ENCODE results near the gene NACC2. TPM values are rescaled to one million over a fixed set of nuclear protein-coding genes. Genes with fewer than 3 reads are reported as not detected.

The NACC2 gene
- total RNA-seq, 1 donor from 2014 or later: 34.0 TPM

GRCh38 chr9:136105398-136106135 is 10.5 kb upstream of the NACC2 start:
- H3K9me3 Mint-ChIP-seq (ENCODE audit: unreplicated experiment): no peaks in the 10 kb centered on the region
- H2AFZ ChIP-seq (ENCODE audit: low read depth, low read length): no peak overlapping the region
- no peaks in the 10 kb centered on the region for H3K36me3 Mint-ChIP-seq (ENCODE audit: low read depth, unreplicated experiment)
- TF ChIP-seq CTCF (IDR thresholded peaks at IDR 0.05; ENCODE audit: insufficient read depth, low read depth, low read length) (no peak), EZH2 (IDR thresholded peaks at IDR 0.05; ENCODE audit: insufficient read depth, low read length) (no peak)
- peaks cover 2% of the 10 kb centered on the region for H3K27me3 Mint-ChIP-seq (ENCODE audit: low read depth, unreplicated experiment)
- no peak overlapping the region for H3K9ac ChIP-seq (ENCODE audit: low read length)
- H3K4me3 ChIP-seq (ENCODE audit: insufficient read depth, low read depth, low read length): no peak overlapping the region
- DNase-seq (ENCODE audit: low read depth) (no peak), FAIRE-seq (no peak)
- H3K27me3 ChIP-seq (ENCODE audit: insufficient read depth, low read length): no peaks in the 10 kb centered on the region
- H3K4me1 Mint-ChIP-seq (ENCODE audit: low read depth, unreplicated experiment): peaks cover 17% of the 10 kb centered on the region
- no peak overlapping the region for H3K4me3 Mint-ChIP-seq (ENCODE audit: unreplicated experiment)
- H3K9me3 ChIP-seq (ENCODE audit: insufficient read depth, low read depth, low read length): no peaks in the 10 kb centered on the region
- H3K79me2 ChIP-seq (ENCODE audit: insufficient read depth, low read length): no peaks in the 10 kb centered on the region
- no peak overlapping the region for H3K27ac ChIP-seq (ENCODE audit: low read depth, low read length)
- H3K36me3 ChIP-seq (ENCODE audit: insufficient read depth, low read length): no peaks in the 10 kb centered on the region
- H4K20me1 ChIP-seq (ENCODE audit: insufficient read depth, low read length): no peaks in the 10 kb centered on the region
- H3K4me1 ChIP-seq (ENCODE audit: insufficient read depth, low read length): peaks cover 22% of the 10 kb centered on the region
- H3K27ac Mint-ChIP-seq (ENCODE audit: unreplicated experiment): no peak overlapping the region
- H3K4me2 ChIP-seq (ENCODE audit: low read length): peak overlapping the region; percentile 23

- no peaks in the 10 kb centered on the region for H3K9me3 ChIP-seq (ENCODE audit: insufficient read depth, low read depth, low read length)
- no peaks in the 10 kb centered on the region for H3K36me3 Mint-ChIP-seq (ENCODE audit: low read depth, unreplicated experiment)
- no peak for FAIRE-seq
- no peaks in the 10 kb centered on the region for H3K27me3 ChIP-seq (ENCODE audit: insufficient read depth, low read length)
- DNase-seq (ENCODE audit: low read depth): no peak
- H3K4me1 Mint-ChIP-seq (ENCODE audit: low read depth, unreplicated experiment): peaks cover 14% of the 10 kb centered on the region
- H3K9me3 Mint-ChIP-seq (ENCODE audit: unreplicated experiment): no peaks in the 10 kb centered on the region
- H3K4me2 ChIP-seq (ENCODE audit: low read length): no peak overlapping the region
- no peak overlapping the region for H2AFZ ChIP-seq (ENCODE audit: low read depth, low read length)
- H3K79me2 ChIP-seq (ENCODE audit: insufficient read depth, low read length): no peaks in the 10 kb centered on the region
- H3K36me3 ChIP-seq (ENCODE audit: insufficient read depth, low read length): no peaks in the 10 kb centered on the region
- H3K27ac ChIP-seq (ENCODE audit: low read depth, low read length): no peak overlapping the region
- H3K27ac Mint-ChIP-seq (ENCODE audit: unreplicated experiment): no peak overlapping the region
- H3K9ac ChIP-seq (ENCODE audit: low read length): no peak overlapping the region
- no peak for TF ChIP-seq EZH2 (IDR thresholded peaks at IDR 0.05; ENCODE audit: insufficient read depth, low read length)
- no peak for TF ChIP-seq CTCF (IDR thresholded peaks at IDR 0.05; ENCODE audit: insufficient read depth, low read depth, low read length)
- peaks cover 16% of the 10 kb centered on the region for H3K4me1 ChIP-seq (ENCODE audit: insufficient read depth, low read length)
- peaks cover 2% of the 10 kb centered on the region for H3K27me3 Mint-ChIP-seq (ENCODE audit: low read depth, unreplicated experiment)
- no peaks in the 10 kb centered on the region for H4K20me1 ChIP-seq (ENCODE audit: insufficient read depth, low read length)
- no peak overlapping the region for H3K4me3 Mint-ChIP-seq (ENCODE audit: unreplicated experiment)
- H3K4me3 ChIP-seq (ENCODE audit: insufficient read depth, low read depth, low read length): no peak overlapping the region
Measured at GRCh38 chr9:136104916-136105315, 9.8 kb upstream of the NACC2 start.

- Mint-ChIP-seq H3K4me1 (ENCODE audit: low read depth, unreplicated experiment) (peaks cover 14% of the 10 kb centered on the region), H3K27me3 (ENCODE audit: low read depth, unreplicated experiment) (peaks cover 2% of the 10 kb centered on the region), H3K9me3 (ENCODE audit: unreplicated experiment) (no peaks in the 10 kb centered on the region), H3K27ac (ENCODE audit: unreplicated experiment) (no peak overlapping the region), H3K36me3 (ENCODE audit: low read depth, unreplicated experiment) (no peaks in the 10 kb centered on the region), H3K4me3 (ENCODE audit: unreplicated experiment) (no peak overlapping the region)
- no peak overlapping the region for H3K4me2 ChIP-seq (ENCODE audit: low read length)
- H3K36me3 ChIP-seq (ENCODE audit: insufficient read depth, low read length): no peaks in the 10 kb centered on the region
- no peaks in the 10 kb centered on the region for H3K9me3 ChIP-seq (ENCODE audit: insufficient read depth, low read depth, low read length)
- H3K27me3 ChIP-seq (ENCODE audit: insufficient read depth, low read length): no peaks in the 10 kb centered on the region
- H3K27ac ChIP-seq (ENCODE audit: low read depth, low read length): no peak overlapping the region
- H3K4me1 ChIP-seq (ENCODE audit: insufficient read depth, low read length): peaks cover 14% of the 10 kb centered on the region
- TF ChIP-seq CTCF (IDR thresholded peaks at IDR 0.05; ENCODE audit: insufficient read depth, low read depth, low read length): no peak
- no peak for TF ChIP-seq EZH2 (IDR thresholded peaks at IDR 0.05; ENCODE audit: insufficient read depth, low read length)
- FAIRE-seq: no peak
- no peaks in the 10 kb centered on the region for H3K79me2 ChIP-seq (ENCODE audit: insufficient read depth, low read length)
- H4K20me1 ChIP-seq (ENCODE audit: insufficient read depth, low read length): no peaks in the 10 kb centered on the region
- DNase-seq (ENCODE audit: low read depth): no peak
- H3K9ac ChIP-seq (ENCODE audit: low read length): no peak overlapping the region
- no peak overlapping the region for H2AFZ ChIP-seq (ENCODE audit: low read depth, low read length)
- H3K4me3 ChIP-seq (ENCODE audit: insufficient read depth, low read depth, low read length): no peak overlapping the region
Measured at GRCh38 chr9:136104488-136104800, 9.4 kb upstream of the NACC2 start.

Measured in astrocyte (in vitro differentiated cells and primary cell).